ENCODE results near the gene RAB40B. TPM values are rescaled to one million over a fixed set of nuclear protein-coding genes. Genes with fewer than 3 reads are reported as not detected.

Gene RAB40B
- total RNA-seq, 1 experiment from 2014 or later, result 22.4 TPM

DNA sequence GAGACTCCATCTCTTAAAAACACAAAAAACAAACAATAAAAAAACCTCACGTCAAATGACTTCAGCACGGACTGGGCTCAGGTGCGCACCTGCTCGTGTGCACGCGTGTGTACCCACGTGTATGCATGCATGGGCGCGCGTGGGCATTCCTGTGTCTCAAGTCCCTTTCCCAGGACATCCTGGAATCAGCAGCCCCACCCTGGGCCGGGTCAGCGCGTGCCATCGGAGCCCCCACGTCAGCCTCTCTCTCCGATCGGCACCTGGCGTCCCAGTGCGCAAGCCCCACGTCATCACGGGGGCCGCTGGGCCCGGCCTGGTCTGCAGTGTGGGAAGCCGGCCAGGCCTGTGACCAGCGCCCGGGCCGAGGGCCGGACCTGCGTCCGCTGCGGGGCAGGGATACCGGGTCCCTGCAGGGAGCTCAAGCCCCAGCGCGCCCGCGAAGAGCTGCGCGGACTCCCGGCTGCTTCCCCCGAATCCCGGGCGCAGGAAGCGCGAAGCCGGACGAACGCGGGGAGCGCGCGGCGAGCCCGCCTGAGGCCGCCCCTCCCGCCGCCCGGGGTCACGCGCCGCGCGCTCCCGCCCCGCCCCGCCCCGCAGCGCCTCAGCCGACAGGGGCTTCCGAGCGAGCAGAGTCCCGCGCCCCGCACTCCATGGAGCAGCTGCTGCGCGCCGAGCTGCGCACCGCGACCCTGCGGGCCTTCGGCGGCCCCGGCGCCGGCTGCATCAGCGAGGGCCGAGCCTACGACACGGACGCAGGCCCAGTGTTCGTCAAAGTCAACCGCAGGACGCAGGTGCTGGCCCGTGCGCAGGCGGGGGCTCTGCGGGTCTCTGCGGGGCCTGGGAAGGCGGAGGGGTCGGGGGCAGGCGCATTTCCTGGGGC, 36.7 kb upstream of the RAB40B start, which contains the start of gene FN3K:
Gene FN3K, plus strand, starts transcription at position 629 of the 880 bp plus-strand sequence. Its CDS starts 22 bp downstream, at position 651.
- H3K27me3 ChIP-seq (ENCODE audit: low read length), result no peaks in the 10 kb centered on the region
- H3K27ac ChIP-seq (ENCODE audit: low read length), result no peak within 1 kb of the TSS
- peaks cover 16% of the 10 kb centered on the region for H3K36me3 ChIP-seq (ENCODE audit: low read depth, low read length)
- peak; percentile 79 for ATAC-seq
- BruUV-seq (replicated peaks), result TSS peak; percentile 58
- H3K79me2 ChIP-seq (ENCODE audit: low read length), result 0 out of 2 replicates have a peak, but pooled peaks cover 4% of the 10 kb centered on the region
- ChIA-PET POLR2A (ENCODE audit: unreplicated experiment) (no interaction called here), CTCF (interaction anchor here (0.6 kb wide), 1 partner anchor 66 kb away, joined by 4 read pairs; no protein-coding TSS in a partner anchor)
- H2AFZ ChIP-seq (ENCODE audit: low read length), result peak within 1 kb of the TSS; percentile 94
- H4K20me1 ChIP-seq (ENCODE audit: low read length), result no peaks in the 10 kb centered on the region
- intact Hi-C loops (cut with micrococcal nuclease), result no loop called here
- peaks cover 5% of the 10 kb centered on the region; the same call in 1 of the 2 replicates for H3K9me3 ChIP-seq (ENCODE audit: low read length)
- H3K4me2 ChIP-seq (ENCODE audit: low read length), result peak within 1 kb of the TSS; percentile 98
- H3K9me2 ChIP-seq (replicated peaks; ENCODE audit: low read length), result no peaks in the 10 kb centered on the region
- no peaks in the 10 kb centered on the region for H3F3A ChIP-seq (ENCODE audit: low read length, unreplicated experiment)
- DNase-seq, result peak; percentile 63
- H3K9ac ChIP-seq (ENCODE audit: low read length), result peak within 1 kb of the TSS; percentile 77
- H3K4me1 ChIP-seq (ENCODE audit: insufficient read depth, low read length), result peaks cover 6% of the 10 kb centered on the region; the same call in 1 of the 2 replicates
- TF ChIP-seq EZH2phosphoT487 (IDR thresholded peaks at IDR 0.05; ENCODE audit: borderline replicate concordance, low read length) (peak; percentile 64; the same call in 1 of the 2 replicates), EZH2 (IDR thresholded peaks at IDR 0.05; ENCODE audit: low read length, unreplicated experiment) (no peak)
- TF ChIP-seq, protein P1, sequence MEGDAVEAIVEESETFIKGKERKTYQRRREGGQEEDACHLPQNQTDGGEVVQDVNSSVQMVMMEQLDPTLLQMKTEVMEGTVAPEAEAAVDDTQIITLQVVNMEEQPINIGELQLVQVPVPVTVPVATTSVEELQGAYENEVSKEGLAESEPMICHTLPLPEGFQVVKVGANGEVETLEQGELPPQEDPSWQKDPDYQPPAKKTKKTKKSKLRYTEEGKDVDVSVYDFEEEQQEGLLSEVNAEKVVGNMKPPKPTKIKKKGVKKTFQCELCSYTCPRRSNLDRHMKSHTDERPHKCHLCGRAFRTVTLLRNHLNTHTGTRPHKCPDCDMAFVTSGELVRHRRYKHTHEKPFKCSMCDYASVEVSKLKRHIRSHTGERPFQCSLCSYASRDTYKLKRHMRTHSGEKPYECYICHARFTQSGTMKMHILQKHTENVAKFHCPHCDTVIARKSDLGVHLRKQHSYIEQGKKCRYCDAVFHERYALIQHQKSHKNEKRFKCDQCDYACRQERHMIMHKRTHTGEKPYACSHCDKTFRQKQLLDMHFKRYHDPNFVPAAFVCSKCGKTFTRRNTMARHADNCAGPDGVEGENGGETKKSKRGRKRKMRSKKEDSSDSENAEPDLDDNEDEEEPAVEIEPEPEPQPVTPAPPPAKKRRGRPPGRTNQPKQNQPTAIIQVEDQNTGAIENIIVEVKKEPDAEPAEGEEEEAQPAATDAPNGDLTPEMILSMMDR (conservative IDR thresholded peaks at IDR 0.05; ENCODE audit: low read depth, low read length), result no peak
- H3K4me3 ChIP-seq (ENCODE audit: low read length), result peak within 1 kb of the TSS; percentile 78

DNA sequence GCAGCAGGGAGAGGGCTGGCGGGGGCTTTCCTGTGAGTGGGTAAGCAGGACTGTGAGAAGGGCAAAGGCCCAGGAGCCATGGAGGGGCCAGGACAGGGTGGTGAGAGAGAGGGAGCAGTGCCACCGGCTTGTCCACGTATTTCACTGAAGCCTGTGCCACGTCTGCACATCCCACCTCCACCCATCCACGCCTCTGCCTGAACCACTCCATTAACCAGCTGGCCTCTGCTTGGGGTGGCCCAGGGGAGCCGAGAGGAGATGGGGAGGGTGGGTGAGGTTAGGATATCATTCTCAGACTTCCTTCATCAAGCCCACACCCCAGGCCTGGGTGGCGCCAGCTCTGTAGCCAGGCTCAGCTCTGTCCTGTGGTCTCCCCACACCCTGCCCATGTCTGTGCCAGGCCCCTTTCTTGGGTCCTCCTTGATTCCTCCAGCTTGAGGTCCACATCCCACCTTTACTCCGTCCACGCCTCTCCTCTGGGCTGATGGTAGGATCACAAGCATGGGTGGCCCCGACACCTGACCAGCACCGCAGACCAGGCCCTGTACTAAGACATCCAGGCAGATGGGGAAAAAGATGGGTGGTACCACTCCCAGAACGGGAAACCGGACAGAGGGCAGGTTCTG, 33.7 kb upstream of the RAB40B start:
- H2AFZ ChIP-seq (ENCODE audit: low read length), result no peak overlapping the region
- TF ChIP-seq EZH2 (IDR thresholded peaks at IDR 0.05; ENCODE audit: low read length, unreplicated experiment) (no peak), EZH2phosphoT487 (IDR thresholded peaks at IDR 0.05; ENCODE audit: borderline replicate concordance, low read length) (no peak)
- TF ChIP-seq, protein P1 (conservative IDR thresholded peaks at IDR 0.05; ENCODE audit: low read depth, low read length), result no peak
- H3K36me3 ChIP-seq (ENCODE audit: low read depth, low read length), result peaks cover 14% of the 10 kb centered on the region
- peaks cover 6% of the 10 kb centered on the region; the same call in 1 of the 2 replicates for H3K4me1 ChIP-seq (ENCODE audit: insufficient read depth, low read length)
- H3K79me2 ChIP-seq (ENCODE audit: low read length), result 0 out of 2 replicates have a peak, but pooled peaks cover 4% of the 10 kb centered on the region
- no peak overlapping the region for H3K4me2 ChIP-seq (ENCODE audit: low read length)
- no peak for ATAC-seq
- no peak overlapping the region for H3K27ac ChIP-seq (ENCODE audit: low read length)
- no peaks in the 10 kb centered on the region for H3K9me2 ChIP-seq (replicated peaks; ENCODE audit: low read length)
- no peak for DNase-seq
- H3K9me3 ChIP-seq (ENCODE audit: low read length), result peaks cover 5% of the 10 kb centered on the region; the same call in 1 of the 2 replicates
- intact Hi-C loops (cut with micrococcal nuclease), result no loop called here
- BruUV-seq (replicated peaks), result no TSS peak
- ChIA-PET CTCF (no interaction called here), POLR2A (ENCODE audit: unreplicated experiment) (no interaction called here)
- no peaks in the 10 kb centered on the region for H3K27me3 ChIP-seq (ENCODE audit: low read length)
- H3K4me3 ChIP-seq (ENCODE audit: low read length), result no peak overlapping the region
- no peak overlapping the region for H3K9ac ChIP-seq (ENCODE audit: low read length)
- no peaks in the 10 kb centered on the region for H3F3A ChIP-seq (ENCODE audit: low read length, unreplicated experiment)
- no peaks in the 10 kb centered on the region for H4K20me1 ChIP-seq (ENCODE audit: low read length)
